ENCODE results near the gene WDR86. TPM values are rescaled to one million over a fixed set of nuclear protein-coding genes. Genes with fewer than 3 reads are reported as not detected.

Gene WDR86
- total and polyA plus RNA-seq, 2 experiments from 2014 or later, result 9.1 to 59.1 TPM

DNA sequence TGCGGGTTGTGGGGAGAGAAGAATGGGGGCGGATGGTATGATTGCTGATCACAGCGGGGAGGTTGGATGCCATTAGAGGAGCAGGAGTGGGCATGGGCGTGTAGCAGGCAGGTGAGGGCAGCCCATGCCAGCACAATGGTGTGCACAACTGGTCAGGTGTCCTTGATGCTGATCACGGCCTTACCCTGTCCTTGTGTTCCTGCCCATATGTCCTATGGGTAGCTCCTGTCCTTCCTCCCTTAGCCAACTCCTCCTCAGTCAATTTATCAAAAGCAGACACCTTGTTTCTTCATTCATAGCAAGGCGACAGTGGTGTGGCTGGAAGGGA, 30.7 kb downstream of the WDR86 start (continued):
- TF ChIP-seq, protein P1, sequence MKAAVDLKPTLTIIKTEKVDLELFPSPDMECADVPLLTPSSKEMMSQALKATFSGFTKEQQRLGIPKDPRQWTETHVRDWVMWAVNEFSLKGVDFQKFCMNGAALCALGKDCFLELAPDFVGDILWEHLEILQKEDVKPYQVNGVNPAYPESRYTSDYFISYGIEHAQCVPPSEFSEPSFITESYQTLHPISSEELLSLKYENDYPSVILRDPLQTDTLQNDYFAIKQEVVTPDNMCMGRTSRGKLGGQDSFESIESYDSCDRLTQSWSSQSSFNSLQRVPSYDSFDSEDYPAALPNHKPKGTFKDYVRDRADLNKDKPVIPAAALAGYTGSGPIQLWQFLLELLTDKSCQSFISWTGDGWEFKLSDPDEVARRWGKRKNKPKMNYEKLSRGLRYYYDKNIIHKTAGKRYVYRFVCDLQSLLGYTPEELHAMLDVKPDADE (IDR thresholded peaks at IDR 0.05), result no peak
- TF ChIP-seq STAT1 (IDR thresholded peaks at IDR 0.05; ENCODE audit: unreplicated experiment), result no peak
- TF ChIP-seq NANOG (IDR thresholded peaks at IDR 0.05; ENCODE audit: borderline replicate concordance), result no peak
- no peak for TF ChIP-seq ZNF114 (CRISPR knock-in tag; IDR thresholded peaks at IDR 0.05)
- TF ChIP-seq POLR2AphosphoS5 (IDR thresholded peaks at IDR 0.05; ENCODE audit: low read depth), result no peak
- TF ChIP-seq EZH2 (IDR thresholded peaks at IDR 0.05; ENCODE audit: low read depth, unreplicated experiment), result no peak
- no peak for TF ChIP-seq JUNB (IDR thresholded peaks at IDR 0.05; ENCODE audit: unreplicated experiment)

DNA sequence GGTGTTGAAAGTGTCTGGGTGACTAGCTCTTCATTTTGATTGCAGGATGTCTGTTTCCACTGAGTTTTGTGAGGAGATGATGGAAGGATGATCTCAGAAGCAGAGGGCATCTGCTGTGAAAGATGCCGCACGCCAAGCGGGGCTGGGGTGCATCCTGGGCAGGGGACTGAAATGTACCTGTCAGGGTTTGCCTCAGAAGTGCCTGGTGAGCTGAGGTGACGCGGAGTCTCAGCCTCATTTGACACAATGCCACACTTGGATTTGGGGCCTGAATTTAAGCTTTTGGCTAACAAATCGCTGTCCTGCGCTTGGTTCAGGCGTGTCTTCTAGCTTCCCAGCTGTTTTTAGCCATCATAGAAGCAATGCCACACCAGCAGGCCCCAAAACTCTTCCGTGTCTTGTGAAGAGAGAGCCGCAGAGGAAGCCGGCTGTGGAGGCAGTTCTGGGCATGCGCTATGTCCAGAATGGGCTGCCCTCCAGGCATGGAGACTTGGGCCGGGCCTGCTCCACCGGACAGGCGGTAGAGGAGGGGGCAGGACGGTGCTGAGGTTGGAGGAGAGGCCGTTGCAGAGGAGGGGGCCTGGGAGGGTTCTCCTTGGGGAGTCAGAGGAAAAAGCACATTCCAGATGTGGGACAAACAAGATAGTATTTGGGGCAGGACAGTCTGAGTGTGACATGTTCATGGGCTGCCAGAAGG, 31.2 kb downstream of the WDR86 start:
- no peaks in the 10 kb centered on the region; the same call in 1 of the 2 replicates for H3K36me3 ChIP-seq (ENCODE audit: insufficient read depth)
- H3K27me3 Mint-ChIP-seq (ENCODE audit: insufficient read depth, low read depth, poor library complexity), result peaks cover 34% of the 10 kb centered on the region
- no peaks in the 10 kb centered on the region for H3K9me3 Mint-ChIP-seq
- no peak overlapping the region for H3K27ac Mint-ChIP-seq
- H3K27me3 ChIP-seq (ENCODE audit: insufficient read depth), result peaks cover 20% of the 10 kb centered on the region
- H3K4me3 Mint-ChIP-seq, result no peak overlapping the region
- no peak for ATAC-seq
- peaks cover 7% of the 10 kb centered on the region; the same call in 2 of the 3 replicates for H3K36me3 Mint-ChIP-seq (ENCODE audit: low read depth)
- H4K20me1 ChIP-seq (replicated peaks; ENCODE audit: insufficient read depth), result no peaks in the 10 kb centered on the region; the same call in 1 of the 2 replicates
- no peaks in the 10 kb centered on the region for H3K9me2 ChIP-seq (ENCODE audit: insufficient read depth)
- H3K4me2 ChIP-seq, result no peak overlapping the region
- H3K4me3 ChIP-seq, result no peak overlapping the region
- H2AFZ ChIP-seq, result no peak overlapping the region
- peaks cover 11% of the 10 kb centered on the region; the same call in 1 of the 2 replicates for H3F3A ChIP-seq (replicated peaks; ENCODE audit: low read depth)
- H3K4me1 ChIP-seq (ENCODE audit: insufficient read depth), result peaks cover 18% of the 10 kb centered on the region
- peaks cover 25% of the 10 kb centered on the region for H3K4me1 Mint-ChIP-seq
- no peaks in the 10 kb centered on the region for H3K79me2 ChIP-seq (replicated peaks; ENCODE audit: insufficient read depth)
- H3K27ac ChIP-seq (ENCODE audit: low read depth), result no peak overlapping the region
- DNase-seq (ENCODE audit: low spot score), result no peak
- TF ChIP-seq POLR2AphosphoS5 (IDR thresholded peaks at IDR 0.05; ENCODE audit: low read depth) (no peak), JUNB (IDR thresholded peaks at IDR 0.05; ENCODE audit: unreplicated experiment) (no peak), CREB1 (CRISPR knock-in tag; IDR thresholded peaks at IDR 0.05; ENCODE audit: low read depth) (no peak), EZH2 (IDR thresholded peaks at IDR 0.05; ENCODE audit: low read depth, unreplicated experiment) (no peak), ZNF331 (CRISPR knock-in tag; IDR thresholded peaks at IDR 0.05; ENCODE audit: low read depth) (no peak), EZH2phosphoT487 (IDR thresholded peaks at IDR 0.05; ENCODE audit: unreplicated experiment) (no peak), NANOG (IDR thresholded peaks at IDR 0.05; ENCODE audit: borderline replicate concordance) (no peak), ZNF114 (CRISPR knock-in tag; IDR thresholded peaks at IDR 0.05) (no peak), STAT1 (IDR thresholded peaks at IDR 0.05; ENCODE audit: unreplicated experiment) (no peak)
- TF ChIP-seq, protein P2, sequence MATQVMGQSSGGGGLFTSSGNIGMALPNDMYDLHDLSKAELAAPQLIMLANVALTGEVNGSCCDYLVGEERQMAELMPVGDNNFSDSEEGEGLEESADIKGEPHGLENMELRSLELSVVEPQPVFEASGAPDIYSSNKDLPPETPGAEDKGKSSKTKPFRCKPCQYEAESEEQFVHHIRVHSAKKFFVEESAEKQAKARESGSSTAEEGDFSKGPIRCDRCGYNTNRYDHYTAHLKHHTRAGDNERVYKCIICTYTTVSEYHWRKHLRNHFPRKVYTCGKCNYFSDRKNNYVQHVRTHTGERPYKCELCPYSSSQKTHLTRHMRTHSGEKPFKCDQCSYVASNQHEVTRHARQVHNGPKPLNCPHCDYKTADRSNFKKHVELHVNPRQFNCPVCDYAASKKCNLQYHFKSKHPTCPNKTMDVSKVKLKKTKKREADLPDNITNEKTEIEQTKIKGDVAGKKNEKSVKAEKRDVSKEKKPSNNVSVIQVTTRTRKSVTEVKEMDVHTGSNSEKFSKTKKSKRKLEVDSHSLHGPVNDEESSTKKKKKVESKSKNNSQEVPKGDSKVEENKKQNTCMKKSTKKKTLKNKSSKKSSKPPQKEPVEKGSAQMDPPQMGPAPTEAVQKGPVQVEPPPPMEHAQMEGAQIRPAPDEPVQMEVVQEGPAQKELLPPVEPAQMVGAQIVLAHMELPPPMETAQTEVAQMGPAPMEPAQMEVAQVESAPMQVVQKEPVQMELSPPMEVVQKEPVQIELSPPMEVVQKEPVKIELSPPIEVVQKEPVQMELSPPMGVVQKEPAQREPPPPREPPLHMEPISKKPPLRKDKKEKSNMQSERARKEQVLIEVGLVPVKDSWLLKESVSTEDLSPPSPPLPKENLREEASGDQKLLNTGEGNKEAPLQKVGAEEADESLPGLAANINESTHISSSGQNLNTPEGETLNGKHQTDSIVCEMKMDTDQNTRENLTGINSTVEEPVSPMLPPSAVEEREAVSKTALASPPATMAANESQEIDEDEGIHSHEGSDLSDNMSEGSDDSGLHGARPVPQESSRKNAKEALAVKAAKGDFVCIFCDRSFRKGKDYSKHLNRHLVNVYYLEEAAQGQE (IDR thresholded peaks at IDR 0.05; ENCODE audit: unreplicated experiment), result no peak
- TF ChIP-seq, protein P1 (IDR thresholded peaks at IDR 0.05), result no peak
- TF ChIP-seq, protein P3, sequence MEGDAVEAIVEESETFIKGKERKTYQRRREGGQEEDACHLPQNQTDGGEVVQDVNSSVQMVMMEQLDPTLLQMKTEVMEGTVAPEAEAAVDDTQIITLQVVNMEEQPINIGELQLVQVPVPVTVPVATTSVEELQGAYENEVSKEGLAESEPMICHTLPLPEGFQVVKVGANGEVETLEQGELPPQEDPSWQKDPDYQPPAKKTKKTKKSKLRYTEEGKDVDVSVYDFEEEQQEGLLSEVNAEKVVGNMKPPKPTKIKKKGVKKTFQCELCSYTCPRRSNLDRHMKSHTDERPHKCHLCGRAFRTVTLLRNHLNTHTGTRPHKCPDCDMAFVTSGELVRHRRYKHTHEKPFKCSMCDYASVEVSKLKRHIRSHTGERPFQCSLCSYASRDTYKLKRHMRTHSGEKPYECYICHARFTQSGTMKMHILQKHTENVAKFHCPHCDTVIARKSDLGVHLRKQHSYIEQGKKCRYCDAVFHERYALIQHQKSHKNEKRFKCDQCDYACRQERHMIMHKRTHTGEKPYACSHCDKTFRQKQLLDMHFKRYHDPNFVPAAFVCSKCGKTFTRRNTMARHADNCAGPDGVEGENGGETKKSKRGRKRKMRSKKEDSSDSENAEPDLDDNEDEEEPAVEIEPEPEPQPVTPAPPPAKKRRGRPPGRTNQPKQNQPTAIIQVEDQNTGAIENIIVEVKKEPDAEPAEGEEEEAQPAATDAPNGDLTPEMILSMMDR (conservative IDR thresholded peaks at IDR 0.05; ENCODE audit: low read depth in 2 of 2), result no peak

All from GM23338 (cell line).